DMS53 (cell line): ENCODE data around the gene TRMT10B.
A peak's percentile ranks its signal among the peaks of the same experiment; 100 is the strongest.
"Not testable (repeated sequence)": the region's sequence is repeated elsewhere in the genome, so short reads cannot be mapped to it uniquely, and the experiment has no call there.

Experiments
- DNase-seq: peaks from one replicate; lab custom pipeline; 2025; lab: John Stamatoyannopoulos, UW

Gene TRMT10B

DNA sequence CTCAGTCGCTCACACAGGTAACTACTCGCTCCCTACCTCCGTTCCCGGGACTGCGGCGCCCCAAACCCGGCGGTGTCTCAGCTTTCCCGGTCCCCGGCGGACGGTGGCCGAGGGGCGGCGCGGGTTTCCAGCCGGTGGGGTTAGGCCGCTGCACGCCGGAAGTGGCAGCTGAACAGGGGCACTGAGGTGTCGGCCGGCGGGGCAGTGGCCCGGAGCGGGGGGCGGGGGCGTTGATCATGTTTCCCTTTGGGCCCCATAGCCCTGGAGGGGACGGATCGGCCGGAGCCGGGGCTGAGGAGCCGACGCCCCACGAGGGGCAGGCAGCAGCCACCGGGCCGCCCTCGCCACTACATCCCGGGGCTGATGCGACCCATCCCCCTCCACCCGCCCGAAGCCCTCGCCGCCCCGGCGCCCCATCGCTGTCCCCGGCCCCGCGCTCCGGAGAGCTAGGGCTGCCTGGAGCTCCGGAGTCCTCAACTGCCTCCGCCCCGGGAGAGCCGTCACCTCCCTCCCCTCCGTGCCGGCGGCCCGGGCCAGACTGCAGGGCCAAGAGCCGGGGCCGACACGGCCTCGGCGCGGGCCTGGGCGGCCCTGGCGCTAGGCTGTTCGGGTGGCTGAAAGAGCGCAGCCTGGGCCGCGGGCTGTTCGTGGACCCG is 47.2 kb downstream of the TRMT10B start, which contains the start of gene DCAF10:
Gene DCAF10, plus strand, starts transcription at position 167 of the 656 bp plus-strand sequence. Its CDS starts 70 bp downstream, at position 237.
- DNase-seq, result peak; percentile 89

DNA sequence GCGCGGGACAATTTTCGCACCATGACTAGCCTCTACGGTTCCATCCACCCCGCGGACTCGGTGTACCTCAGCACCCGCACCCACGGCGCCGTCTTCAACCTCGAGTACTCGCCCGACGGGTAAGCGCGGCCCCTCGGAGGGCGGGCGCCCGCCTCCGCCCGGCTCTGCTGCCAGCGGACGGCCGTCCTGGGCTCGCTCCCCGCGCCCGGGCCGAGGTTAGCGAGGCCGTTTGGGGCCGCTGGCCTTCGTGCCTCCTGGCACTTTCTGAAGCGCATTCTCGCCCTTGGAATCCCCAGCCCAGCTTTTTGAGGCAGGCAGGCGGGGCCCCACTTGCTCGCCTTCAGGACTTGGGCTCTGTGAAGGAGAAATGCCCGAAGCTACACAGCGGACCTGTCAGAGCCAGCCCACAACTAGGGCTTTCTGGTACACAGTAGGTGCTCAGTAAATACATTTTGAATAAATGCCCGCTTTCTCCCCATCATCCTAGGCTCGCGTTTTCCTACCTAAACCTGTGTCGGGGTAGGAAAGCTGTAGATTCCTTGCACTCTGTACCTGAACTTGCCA is 47.8 kb downstream of the TRMT10B start:
- peak; percentile 66 for DNase-seq

DNA sequence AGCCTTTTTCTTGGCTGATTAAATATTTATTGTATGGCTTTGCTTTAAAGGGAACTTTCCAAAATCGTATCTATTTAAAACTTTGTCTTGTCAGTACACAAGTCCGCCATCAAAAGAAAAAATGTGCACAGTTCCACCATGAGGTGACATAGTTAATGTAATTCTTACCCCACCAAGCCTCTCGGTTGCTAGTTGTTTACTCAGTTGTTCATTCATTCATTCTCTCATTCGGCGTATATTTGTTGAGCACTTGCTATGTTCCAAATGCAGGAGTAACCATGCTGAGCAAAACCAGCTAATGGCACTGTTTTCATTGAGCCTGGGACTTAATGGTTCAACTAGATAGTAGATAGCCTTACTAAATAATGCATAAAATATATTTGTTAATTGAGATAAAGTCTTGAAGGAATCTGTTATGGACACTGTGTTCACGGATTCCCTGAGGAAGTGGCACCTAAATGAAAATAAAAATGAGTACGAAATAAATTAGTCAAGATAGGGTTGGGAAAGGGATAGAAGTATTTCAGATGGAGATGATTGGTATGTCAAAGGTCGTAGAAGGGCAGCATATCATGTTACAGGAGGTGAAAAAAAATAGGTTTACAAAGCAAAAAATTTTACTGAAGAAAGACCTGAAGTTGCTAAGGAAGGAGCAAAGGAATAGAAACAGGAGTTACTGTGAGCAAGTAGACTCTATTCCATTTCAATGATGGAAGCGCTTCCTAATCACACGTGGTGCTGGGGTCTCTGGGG is 48.5 kb downstream of the TRMT10B start:
- DNase-seq, result no peak

DNA sequence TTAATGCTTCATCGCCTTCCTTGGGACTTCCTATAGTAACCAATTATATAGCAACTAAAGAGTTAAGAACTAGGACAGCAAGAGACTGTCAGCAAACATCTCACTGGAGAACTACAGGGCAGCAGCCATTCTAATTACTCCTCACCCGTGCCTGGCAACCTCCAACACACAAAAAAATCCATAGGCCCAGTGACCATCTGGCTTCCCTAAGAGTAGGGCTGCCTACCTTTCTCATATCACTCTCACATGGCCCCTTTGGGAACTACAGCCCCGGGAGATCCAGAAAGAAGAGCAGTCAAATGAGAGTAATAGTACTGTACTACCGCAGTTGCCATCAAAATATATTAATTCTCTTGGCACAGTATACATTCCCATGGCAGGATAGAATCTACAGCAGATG is 52.7 kb downstream of the TRMT10B start:
- DNase-seq, result no peak

DNA sequence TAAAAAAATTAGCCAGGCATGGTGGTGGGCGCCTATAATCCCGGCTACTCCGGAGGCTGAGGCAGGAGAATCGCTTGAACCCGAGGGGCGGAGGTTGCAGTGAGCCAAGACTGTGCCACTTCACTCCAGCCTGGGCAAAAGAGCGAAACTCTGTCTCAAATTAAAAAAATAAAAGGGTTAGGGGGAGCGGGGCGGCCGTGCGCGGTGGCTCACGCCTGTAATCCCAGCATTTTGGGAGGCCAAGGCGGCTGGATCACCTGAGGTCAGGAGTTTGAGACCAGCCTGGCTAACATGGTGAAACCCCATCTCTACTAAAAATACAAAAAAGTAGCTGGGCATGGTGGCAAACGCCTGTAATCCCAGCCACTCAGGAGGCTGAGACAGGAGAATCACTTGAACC is 56.1 kb downstream of the TRMT10B start:
- DNase-seq, result not testable (repeated sequence)

DNA sequence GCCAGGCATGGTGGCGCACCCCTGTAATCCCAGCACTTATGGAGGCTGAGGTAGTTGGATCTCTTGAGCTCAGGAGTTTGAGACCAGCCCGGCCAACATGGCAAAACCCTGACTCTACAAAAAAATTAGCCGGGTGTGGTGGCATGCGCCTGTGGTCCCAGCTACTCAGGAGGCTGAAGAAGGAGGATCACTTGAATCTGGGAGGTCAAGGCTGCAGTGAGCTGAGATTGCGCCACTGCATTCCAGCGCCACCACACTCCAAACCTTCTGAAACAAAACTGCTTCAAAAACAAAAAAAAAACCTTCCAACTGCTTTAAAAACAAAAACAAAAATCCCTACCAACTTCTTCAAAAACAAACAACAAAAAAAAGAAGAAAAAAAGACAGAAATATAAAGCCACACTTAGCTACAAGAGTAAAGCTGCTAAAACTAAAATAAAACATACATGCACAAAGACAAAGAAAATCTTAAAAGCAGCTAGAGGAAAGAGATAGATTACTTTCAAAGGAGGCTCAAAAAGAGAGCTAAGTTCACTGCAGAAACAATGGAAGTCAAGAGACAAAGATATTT is 58.4 kb downstream of the TRMT10B start:
- DNase-seq, result no peak

DNA sequence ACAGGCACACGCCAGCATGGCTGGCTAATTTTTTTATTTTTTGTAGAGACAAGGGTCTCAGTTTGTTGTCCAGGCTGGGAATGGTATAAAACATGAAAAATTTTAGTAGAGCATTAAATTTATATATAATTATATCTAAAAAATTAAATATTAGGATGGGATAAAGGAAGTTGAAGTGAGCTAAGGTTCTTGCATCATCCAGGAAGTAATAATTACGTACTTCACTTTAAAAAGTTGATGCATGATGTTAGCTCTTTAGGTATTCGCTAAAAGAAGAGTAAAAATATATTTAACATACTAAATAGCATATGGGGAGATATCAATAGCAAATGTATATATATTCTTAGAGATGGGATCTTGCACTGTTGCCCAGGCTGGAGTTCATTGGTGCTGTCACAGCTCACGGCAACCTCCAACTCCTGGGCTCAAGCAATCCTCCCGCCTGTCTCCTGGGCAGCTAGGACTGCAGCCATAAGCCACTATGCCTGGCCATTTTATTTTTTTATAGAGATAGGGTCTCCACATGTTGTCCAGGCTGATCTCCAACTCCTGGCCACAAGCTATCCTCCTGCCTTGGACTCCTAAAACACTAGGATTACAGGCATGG is 59.3 kb downstream of the TRMT10B start:
- no peak for DNase-seq

DNA sequence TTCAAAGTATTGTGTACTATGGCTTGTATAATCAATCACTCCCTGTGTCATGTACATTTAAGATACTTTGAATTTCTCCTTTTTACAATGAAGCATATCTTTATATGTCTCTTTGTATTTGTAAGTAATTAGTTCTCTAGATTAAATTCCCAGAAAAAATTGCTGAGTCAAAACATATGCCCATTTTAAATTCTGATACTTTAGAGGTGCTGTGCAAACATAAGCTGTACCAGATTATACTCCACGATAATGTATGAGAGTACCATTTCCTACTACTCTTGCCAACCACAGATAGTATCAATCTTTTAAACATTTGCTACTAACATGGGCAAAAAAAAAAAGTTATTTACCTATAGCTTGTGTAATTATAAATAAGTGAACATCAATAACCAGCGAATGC is 65.2 kb downstream of the TRMT10B start:
- no peak for DNase-seq

DNA sequence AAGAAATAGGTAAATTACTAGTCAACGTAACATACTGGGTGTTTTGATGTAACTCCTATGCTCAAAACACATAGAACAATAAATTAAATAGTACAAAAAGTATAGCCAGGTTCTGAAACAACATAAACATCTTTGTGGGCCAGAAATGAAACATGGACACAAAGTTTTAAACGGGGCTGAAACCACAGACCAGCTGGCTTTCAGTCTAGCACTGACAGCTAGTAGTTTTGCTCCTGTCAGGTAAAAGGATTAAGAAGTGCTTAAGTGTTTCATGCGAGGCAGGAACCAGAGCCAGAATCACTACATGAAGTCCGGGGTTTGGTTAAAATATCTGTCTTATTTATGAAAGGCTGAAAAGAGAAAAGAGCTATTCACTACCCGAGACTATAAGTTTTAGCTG is 66.5 kb downstream of the TRMT10B start:
- DNase-seq, result no peak

DNA sequence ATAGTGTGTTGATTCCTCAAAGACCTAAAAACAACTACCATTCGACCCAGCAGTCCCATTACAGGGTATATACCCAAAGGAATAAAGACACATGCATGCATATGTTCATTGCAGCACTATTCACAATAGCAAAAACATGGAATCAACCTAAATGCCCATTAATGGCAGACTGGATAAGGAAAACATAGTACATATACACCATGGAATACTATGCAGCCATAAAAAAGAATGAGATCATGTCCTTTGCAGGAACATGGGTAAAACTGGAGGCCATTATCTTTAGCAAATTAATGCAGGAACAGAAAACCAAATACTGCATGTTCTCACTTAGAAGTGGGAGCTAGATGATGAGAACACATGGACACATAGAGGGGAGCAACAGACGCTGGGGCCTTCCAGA is 71.6 kb downstream of the TRMT10B start:
- not testable (repeated sequence) for DNase-seq

DNA sequence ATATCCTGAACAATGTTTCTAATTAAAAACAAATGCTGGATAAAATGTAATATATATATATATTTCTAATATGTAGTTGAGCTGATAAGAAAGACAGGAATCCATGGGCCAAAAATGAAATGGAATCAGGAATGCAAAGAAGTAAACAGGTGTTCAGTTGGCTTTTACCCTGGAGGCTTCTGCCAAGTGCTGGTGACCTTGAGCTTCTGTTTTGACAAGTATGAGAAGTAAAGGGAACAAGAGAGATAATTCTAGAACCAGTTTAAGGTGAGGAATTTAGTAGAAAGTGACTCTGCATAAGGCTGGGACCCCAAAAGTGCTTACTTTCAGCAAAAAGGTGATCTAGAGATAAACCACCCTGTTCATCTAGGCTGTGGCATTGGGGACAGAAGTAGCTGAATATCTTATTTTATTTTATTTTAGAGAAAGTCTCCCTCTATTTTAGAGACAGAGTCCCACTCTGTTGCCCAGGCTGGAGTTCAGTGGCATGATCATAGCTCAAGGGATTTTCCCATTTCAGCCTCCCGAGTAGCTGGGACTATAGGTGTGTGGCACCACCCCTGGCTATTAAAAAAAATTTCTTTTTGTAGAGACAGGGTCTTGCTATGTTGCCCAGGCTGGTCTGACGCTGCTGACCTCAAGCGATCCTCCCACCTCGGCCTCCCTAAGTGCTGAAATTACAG is 74.0 kb downstream of the TRMT10B start:
- no peak for DNase-seq
